Measurements from ENCODE around the gene FBXL14.
"Not testable (repeated sequence)": the region's sequence is repeated elsewhere in the genome, so short reads cannot be mapped to it uniquely, and the experiment has no call there.

Gene FBXL14

GRCh38 chr12:1619587-1619986 lies 25.2 kb upstream of the FBXL14 start:
- DNase-seq (ENCODE audit: low spot score) = no peak

GRCh38 chr12:1619159-1619558 lies 24.8 kb upstream of the FBXL14 start:
- DNase-seq (ENCODE audit: low spot score) = no peak

- DNase-seq (ENCODE audit: low spot score) = no peak
Measured at GRCh38 chr12:1618489-1618888, 24.1 kb upstream of the FBXL14 start.

DNA sequence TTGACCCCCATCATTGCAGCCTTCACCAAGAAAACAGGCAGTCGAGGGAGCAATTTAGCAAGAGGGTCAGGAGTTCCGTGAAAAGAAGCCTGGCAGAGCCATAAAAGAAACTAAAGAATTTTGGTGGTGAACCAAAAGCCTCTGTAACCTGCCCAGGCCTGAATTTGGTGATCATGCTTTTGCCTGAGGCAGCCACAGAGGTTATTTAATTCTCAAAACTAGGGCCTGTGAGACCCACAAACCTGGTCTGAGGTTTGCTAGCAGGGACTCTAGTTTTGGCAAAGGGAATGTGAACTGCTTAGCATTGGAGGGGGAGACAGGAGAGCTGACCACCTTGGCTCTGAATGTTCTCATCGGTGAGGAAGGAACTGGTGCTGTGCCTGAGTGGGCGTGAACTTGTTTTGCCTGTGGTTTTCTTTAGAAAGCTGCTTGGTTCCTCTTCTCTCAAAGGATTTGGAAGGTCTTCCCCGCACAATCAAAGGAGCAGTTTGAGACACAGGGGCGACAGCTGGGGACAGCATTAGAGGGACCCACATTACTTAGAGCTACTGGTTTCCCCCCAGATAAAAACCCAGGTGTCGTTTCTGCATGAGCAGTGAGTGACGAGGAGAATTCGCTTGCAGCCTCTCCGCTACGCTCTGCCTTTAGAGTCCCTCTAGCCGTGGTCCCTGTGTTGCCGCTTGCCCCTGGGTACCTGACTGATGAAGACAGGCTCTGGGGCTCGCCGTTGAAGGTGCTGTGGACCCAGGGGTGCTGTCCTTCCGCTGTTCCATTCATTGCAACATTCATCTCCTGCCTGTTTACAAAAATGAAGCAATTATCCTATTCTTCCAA lies 22.1 kb upstream of the FBXL14 start:
- DNase-seq (ENCODE audit: low spot score) = no peak

DNA sequence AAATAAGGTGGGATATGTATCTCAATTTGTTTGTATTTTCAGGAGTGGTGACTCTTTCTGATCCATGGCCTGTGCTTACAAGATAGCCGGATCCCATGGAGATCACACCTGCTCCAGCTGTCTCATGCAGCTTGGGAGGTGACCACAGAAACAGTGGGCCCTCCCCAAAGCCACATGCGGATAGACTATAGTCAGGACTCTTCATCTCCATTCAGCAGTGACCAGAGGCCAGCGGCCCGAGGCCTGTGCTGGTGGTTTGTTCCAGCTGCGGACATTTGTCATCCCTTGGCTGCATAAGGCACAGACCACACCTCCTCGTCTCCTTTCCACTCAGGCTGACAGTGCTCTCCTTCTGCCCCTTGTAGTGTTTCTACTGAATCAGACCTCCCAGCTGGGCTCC lies 20.0 kb upstream of the FBXL14 start:
- DNase-seq (ENCODE audit: low spot score) = no peak

DNA sequence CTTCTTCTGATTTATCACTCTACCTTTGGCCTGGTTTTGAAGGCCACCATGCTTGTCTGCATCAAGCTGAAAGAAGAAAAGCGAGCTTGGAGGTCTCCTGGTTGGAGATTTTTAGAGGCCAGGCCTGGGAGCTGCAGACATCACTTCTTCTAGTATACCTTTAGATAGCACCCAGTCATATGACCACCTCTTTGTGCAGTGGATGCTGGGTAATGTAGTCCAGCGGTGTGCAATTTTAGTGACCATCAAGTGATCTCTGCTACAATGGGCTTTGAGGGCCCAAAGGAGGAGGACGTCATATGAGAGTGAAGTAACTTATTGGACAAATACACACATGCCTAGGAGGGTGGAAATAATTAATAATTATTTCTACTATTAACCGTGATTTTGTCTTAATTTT lies 19.5 kb upstream of the FBXL14 start:
- no peak for DNase-seq (ENCODE audit: low spot score)

DNA sequence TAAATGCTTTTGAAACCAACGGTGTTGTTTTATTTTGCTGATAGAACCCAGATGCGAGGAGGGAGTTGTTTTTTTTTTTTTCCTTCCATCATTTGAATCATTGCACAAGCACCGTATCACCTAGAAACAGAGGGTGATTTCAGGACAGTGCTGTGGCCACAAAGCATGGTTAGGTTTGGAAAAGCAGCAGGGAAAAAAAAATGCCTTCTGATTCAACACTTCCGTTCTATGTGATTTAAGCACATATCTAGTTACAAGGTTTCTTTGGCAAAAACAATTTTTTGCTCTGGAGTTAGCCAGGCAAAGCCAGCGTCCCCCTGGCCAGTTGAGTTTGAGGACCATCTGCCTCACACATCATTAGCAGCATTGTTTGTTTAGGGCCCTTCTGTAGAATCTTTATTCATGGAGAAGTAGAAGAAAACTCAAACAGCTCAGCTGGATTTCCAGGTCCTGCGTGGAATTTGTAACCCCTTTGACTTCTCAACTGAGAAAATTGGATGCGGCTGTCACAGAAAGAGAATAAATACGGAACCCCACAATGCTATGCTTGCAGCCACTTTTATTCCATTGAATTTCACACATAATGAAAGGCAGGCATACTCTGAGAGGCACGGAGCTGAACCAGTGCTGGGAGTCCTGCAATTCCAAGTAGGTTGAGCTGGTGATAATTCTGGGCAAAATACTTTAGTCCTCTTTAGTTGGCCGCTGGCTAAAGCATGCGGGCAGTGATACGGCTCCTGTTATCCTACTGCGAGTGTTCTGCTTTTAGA lies 17.6 kb upstream of the FBXL14 start:
- no peak for DNase-seq (ENCODE audit: low spot score)

DNA sequence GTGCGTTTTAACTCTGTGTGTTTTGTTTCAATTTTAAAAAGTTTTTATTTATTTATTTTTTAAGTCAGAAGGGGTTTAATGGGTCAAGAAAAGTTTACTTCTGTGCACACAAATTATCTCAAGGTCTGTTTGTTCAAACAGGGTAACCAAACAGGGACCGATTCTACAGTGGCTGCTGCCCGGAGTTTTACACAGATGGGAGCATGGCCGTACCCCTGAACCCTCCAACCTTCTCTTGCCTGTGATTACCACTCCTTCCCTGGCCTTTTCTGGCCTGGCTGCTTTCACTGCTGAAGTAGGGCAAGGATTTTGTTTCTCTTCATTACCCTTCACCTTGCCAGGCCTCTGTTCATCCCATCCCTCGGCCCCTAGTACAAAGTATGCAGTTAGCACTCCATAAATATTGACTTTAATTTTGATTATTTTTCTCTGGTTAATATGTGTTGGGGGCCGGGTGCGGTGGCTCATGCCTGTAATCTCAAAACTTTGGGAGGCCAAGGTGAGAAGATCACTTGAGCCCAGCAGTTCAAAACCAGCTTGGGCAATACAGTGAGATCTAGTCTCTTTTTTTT lies 15.8 kb upstream of the FBXL14 start:
- DNase-seq (ENCODE audit: low spot score) = no peak

GRCh38 chr12:1608713-1609119 lies 14.3 kb upstream of the FBXL14 start:
- DNase-seq (ENCODE audit: low spot score) = no peak

GRCh38 chr12:1607940-1608712 lies 13.7 kb upstream of the FBXL14 start:
- DNase-seq (ENCODE audit: low spot score) = no peak

- DNase-seq (ENCODE audit: low spot score) = peak; percentile 55
Measured at GRCh38 chr12:1606021-1606622, 11.7 kb upstream of the FBXL14 start.

DNA sequence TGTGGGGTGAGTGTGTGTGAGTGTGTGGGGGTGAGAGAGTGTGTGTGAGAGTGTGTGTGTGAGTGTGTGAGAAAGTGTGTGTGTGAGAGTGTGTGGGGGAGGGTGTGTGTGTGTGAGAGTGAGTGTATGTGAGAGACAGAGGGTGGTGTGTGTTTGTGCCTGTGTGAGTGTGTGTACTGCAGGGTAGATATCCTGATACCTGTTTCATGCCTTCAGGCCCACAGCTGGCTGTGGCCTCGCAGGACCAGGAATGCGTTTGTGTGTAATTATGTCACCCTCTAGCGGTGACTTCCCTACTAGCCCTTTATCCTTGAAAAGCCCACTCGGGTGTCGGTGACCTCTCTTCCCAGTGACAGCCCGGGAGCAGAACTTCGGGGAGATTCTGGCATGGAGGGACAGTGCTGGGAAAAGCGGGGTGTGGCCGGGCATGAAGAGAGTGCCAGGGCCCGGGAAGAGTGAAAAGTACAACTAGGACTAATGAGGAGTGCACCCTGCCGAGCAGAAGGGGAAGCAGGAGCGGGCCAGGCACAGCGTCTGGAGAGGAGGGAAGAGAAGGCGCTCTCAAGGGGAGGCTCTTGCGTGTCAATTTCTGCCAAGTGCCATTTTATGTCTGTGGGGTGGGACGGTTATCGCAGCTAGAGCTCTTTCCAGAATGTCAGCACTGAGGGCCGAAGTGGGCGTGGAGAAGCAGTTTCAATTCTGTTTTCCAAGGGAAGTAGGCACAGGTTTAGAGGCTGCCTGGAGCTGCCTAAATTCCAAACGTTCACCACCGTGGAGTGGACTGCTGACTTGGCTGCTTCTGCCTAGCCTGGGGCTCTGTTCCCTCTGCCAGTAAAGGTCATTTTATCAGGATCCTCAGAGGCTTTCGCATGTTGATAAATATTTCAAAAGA lies 11.0 kb upstream of the FBXL14 start:
- DNase-seq (ENCODE audit: low spot score) = peak; percentile 81

DNA sequence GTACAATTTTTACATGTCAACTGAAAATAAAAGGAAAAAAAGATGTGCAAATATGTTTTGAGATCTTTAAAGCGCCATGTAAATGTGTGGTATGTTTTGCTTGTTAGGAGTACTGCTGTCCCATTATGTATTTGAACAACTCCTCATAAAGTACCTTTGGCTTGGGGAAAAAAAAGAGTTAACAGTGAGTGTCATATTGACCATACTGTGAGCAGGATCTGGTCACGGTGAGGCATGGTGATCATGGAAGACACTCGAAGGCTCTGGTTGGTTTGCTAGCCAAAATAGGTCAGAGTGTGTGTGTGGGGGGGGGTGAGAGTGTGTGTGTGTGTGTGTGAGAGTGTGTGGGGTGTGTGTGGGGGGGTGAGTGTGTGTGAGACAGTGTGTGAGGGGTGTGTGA lies 10.1 kb upstream of the FBXL14 start:
- no peak for DNase-seq (ENCODE audit: low spot score)

DNA sequence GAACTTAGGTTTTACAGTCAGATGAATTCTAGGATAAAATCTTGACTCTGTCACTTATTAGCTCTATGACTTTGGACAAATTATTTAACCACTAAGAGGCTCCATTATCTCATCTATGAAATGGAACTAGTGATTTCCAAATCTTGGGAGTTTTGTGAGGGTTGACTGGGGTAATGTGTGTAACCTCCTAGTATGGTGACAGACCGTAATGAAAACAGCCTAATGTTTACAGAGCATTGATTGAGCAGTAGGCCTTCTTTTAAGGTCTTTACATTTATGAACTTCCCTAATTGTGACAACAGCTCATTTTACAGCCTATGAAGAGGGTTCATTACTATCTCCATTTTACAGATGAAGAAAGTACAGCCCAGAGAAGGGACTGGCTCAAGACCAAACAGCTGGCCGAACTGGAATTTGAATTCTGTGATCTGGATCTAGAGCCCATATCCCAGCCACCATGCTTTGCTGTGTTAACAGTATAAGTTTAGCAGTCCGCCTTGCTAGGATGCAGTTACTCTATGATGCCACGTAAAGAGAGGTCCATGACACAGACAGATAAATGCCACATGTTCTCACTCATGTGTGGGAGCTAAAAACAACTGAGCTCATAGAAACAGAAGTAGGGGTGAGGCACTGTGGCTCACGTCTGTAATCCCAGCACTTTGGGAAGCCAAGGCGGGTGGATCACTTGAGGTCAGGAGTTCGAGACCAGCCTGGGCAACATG lies 9.1 kb upstream of the FBXL14 start:
- DNase-seq (ENCODE audit: low spot score) = no peak

DNA sequence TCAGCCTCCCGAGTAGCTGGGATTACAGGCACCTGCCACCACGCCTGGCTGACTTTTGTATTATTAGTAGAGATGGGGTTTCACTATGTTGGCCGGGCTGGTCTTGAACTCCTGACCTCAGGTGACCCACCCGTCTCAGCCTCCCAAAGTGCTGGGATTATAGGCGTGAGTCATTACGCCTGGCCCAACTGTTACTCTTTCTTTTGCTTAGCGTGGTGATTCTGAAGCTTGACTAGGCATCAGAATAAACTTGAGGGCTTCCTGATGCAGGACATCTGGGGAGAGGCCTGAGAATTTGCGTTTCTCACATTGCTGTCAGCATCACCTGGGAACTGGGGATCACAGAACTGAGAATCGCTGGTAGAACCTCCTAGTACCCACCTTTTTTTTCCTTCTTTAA lies 8.3 kb upstream of the FBXL14 start:
- not testable (repeated sequence) for DNase-seq (ENCODE audit: low spot score)

DNA sequence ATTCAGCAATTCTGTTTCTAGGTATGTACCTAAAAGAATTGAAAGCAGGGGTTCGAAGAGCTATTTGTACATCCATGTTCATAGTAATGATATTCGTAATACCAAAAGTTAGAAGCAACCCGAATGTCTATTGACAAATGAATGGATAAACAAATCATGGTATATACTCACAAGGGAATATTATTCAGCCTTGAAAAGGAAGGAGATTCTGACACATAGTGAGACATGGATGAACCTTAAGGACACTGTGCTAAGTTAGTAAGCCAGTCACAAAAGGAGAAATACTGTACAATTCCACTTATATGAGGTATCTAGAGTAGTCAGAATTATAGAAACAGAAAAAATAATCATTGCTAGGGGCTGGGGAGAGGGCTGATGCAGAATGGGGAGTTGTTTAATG lies 4.4 kb upstream of the FBXL14 start:
- no peak for DNase-seq (ENCODE audit: low spot score)

GRCh38 chr12:1595690-1596347 lies 1.4 kb upstream of the FBXL14 start:
- DNase-seq (ENCODE audit: low spot score) = no peak

DNA sequence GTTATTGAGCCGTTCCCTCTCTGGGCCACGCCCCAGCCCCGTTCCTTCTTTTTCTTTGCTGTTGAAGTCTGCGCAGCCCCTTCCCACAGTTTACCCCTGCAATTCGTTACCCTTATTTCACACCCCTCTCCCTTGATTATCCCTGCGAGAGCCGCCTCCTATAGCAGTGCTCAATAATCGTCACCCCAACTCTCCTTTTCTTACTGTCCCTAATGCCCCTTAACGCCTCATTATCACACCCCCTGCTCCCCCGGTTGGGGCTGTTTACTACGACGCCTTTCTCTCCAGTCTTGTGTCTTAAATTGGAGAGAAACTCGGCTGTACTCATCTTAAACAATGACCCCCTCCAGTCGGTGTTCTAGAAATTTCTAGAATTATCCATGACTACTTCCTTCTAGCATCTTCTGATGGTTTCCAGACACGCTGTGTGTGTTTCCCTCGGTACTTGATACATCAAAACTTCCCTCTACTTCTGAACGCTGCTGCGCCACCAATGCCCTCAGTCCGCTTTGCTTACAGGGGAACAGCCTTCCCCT lies 713 bp upstream of the FBXL14 start:
- DNase-seq (ENCODE audit: low spot score) = peak; percentile 69

DNA sequence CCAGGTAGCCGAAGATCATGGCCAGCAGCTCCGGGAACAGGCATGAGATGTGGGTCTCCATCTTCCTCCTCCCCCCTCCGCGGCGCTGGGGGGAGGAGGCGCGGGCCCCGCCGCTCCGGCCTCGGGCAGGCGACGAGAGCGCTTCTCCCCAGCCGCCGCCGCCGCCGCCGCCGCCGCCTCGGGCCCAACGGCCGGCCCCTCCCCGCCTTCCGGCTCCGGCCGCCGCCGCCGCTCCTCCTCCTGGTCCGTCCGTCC lies 448 bp downstream of the FBXL14 start:
- no peak for DNase-seq (ENCODE audit: low spot score)
